Stimulated activated CD4-positive, alpha-beta T cell treated with anti-CD3 and anti-CD28 coated beads, TNF-alpha, amount 100 ng/mL, for 48 hours (primary cell): Measurements from ENCODE around the gene NPAS3.

Experiments
- DNase-seq, 3 donors: peaks; one replicate each; pipeline ENCODE4 v3.0.0-alpha.2; 2020; ENCODE audit warnings: low read depth in 3 of 3

NPAS3 gene

DNA sequence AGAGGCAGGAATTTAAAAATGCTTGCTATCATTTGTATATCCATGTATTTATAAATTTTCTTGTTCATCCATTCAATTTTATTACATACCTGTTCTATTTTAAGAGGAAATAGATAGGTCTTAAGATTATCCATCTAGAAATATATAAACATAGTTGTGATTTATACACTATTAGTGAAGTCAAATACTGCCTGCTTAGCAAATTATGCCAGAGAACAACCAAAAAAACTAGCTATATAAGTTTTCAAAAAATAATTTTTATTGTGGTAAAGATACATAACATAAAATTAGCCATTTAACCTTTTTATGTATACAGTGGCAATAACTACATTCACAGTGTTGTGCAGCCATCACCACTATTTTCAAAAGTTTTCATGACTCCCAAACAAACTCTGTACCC, 237.3 kb downstream of the NPAS3 start:
- no peak for DNase-seq

DNA sequence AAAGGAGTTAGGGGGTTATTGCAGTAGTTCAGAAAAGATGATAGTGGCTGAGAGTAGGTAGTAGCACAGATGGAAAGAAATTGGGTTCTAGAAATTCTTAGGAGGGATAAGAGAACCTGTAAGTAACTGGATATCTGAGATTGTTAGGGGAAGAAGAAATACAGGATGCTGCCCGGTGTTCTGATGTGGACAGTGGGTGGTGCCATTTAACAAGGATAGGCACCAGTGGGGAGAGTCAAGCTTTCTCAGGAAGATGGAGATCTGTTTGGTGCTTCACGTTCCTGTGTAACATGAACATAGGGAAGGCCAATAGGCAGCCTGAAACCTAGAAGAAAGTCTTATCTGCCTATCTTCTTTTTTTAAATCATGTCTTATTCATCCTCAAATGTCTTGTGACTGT, 245.9 kb downstream of the NPAS3 start:
- DNase-seq: no peak

GRCh38 chr14:33186656-33187055, 248.0 kb downstream of the NPAS3 start:
- DNase-seq: no peak

DNA sequence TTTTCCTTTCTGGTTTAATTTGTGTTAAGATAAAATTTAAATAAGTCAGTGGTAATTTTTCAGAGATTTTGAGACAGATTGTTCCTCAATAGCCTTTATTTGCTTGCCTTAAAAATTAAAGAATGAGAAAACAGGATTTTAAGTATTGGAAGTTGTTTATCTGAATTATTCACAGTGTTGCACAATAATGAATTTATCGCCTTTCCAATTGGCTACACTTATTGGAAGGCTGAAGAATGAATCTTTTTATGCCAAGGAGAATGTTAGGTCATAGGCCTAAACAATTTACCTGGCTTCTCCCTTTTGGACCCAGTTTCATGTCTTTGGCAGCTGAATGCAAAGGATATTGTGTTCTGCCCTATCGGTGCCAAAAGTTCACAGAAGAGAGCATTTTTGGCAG, 250.2 kb downstream of the NPAS3 start:
- DNase-seq: no peak

- DNase-seq: no peak
Observed at GRCh38 chr14:33191855-33192254, 253.2 kb downstream of the NPAS3 start.

- no peak for DNase-seq
Observed at GRCh38 chr14:33194551-33194950, 255.9 kb downstream of the NPAS3 start.

DNA sequence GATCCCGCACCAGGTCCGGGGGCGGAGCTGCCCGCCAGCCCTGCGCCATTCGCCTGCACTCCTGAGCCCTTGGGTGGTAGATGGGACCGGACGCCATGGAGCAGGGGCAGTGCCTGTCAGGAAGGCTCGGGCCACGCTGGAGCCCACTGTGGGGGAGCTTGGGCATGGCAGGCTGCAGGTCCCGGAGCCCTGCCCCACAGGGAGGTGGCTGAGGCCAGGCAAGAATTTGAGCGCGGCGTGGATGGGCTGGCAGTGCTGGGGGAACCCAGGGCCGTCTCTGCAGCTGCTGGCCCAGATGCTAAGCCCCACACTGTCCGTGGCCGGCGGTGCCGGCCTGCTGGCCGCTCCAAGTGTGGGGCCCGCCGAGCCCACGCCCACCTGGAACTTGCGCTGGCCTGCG, 260.0 kb downstream of the NPAS3 start:
- DNase-seq: no peak

DNA sequence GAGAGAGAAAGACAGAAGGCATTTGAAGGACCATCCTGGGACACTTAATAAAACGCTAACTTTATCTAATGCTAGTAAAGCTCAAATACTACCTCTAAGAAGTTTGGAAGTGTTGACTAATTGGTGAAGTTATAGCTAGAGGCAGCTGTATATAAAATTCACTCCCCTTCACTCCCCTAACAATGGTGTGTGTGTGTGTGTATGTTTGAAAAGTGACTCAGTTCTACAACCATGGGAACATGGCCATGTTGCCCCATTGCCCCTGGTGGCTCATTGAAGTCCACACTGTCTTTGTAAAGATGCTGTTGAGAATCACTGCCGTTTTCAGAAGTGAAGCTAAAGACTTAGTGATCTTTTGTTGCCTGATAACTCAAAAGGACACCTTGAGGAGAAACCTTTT, 262.4 kb downstream of the NPAS3 start:
- DNase-seq: no peak

GRCh38 chr14:33206981-33207380, 268.3 kb downstream of the NPAS3 start:
- no peak for DNase-seq

- DNase-seq: no peak
Observed at GRCh38 chr14:33207467-33208017, 268.9 kb downstream of the NPAS3 start.

DNA sequence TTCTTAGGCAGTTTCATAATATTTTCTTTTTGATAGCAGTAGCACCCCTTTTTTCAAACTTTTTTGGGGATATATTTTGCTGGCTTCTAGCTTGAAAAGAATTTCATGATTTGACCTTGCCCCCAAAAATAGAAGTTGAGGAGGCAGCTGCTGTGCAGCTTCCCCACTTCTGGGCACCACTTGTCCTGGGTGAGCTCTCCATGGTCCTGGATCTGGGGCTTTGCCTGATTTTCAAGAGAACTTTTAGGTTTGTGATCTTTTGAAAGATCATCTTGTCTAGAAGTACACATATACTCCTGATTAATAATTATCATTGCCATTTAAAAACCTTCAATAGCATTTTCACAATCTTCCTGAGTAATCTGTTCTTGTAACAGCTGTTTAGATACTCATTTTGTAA, 271.6 kb downstream of the NPAS3 start:
- no peak for DNase-seq

DNA sequence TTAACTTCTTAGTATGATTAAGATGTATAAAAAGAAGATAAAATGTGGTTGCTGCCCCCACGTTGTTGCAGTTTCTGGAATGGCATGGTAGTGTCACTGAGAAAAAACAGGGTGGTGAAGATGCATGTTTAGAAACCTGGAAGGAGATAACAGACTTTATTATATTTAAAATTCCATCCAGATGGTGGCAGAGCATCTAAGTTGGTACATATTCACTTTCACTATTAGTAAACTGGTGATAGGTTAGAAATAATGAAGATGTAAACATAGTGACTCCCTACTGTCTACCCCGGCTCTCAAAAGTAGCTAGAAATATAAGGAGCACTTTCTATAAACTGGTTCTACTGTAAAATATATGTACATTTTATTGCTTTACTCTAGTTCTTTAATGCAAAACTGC, 279.3 kb downstream of the NPAS3 start:
- no peak for DNase-seq

DNA sequence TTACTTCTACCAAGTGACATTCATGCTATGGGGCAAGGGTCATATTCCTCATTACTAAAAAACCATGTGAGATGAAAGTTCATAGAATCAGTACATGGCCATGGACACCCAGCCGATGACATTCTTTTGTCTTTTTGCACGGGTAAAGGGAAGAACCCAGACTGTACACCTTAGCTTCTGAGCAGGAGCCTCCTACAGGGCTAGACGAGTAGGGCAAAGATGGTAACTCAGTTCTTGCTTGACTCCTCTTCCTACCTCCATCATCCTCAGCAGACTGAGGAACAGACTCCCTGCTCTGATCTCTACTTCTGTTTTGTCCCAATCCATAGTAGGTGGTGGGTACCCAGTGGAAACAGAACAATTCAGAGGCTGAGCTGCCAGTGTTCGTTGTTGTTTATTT, 281.3 kb downstream of the NPAS3 start:
- no peak for DNase-seq

GRCh38 chr14:33229269-33229929, 290.7 kb downstream of the NPAS3 start:
- no peak for DNase-seq

DNA sequence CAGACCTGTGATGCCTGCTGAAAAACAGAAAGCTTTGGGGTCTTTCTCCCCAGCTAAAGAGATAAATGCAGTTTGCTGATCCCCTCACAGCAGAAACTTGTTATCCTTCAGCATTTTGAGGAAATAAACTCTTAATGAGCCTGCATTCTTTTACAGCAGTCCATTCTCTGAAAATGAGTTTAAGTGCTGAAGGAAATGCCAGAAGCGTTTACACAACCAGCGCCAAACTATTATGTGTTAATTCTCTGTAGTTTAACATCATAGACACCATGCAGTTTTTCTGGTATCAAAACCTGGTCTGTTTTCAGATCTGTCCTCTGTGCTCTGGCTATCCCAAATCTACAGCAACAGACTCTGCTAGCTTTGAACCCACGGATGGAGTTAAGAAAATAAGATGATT, 291.3 kb downstream of the NPAS3 start:
- no peak for DNase-seq

DNA sequence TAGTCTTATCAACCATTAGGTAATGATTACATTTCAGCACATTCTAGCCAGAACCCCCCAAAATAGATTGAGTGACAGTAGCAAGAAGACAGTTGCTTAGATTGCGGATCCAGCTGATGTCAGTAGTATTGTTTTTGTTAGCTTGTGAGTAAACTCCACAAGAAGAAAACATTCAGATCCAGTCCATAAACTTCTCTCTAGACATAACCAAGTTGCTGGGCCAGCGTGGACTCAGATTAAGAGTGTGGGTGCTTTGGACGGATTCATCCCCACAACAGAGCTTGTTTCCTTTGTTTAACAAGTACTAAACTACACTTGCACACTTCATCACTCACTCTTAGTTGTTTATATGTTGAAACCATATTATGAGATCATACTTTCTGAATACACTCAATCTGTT, 293.4 kb downstream of the NPAS3 start:
- DNase-seq: no peak

- DNase-seq: no peak
Observed at GRCh38 chr14:33237115-33237740, 298.5 kb downstream of the NPAS3 start.

- no peak for DNase-seq
Observed at GRCh38 chr14:33239465-33239864, 300.8 kb downstream of the NPAS3 start.

DNA sequence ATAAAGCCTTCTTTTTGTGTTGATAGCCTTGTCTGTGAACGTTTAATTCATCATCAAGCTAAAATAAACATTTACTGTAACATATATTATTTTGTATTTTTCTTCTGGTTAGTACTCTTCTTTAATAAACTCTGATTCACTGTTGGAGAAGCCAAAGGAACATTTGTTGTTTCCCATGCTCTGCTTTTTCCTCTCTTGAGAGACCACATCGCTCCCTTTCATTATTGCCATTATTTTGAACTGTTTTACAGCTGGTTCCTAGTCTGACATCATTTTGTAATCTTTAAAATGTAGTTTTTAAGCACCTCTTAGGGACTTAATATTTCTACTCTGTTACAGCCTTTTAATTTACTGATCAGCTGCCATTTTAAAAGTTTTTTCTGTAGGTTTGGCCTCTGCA, 301.8 kb downstream of the NPAS3 start:
- no peak for DNase-seq

DNA sequence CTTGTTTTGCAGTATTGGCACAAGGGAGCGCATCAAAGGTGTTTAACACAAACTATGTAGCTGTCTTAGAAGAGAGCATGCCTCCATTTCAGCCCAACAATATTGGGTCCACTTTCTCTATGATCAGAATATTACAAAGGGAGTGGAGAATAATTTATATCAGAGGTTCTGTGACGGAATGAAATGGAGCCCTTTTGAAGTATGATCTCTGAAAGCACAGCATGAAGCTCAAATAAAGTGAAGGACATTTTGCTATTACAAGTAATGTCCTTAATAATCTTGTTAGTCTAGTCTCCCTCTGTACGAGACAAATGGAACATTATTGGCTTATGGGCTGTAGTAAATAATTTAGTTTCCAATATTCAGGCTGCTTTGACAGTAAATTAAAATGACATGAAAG, 302.7 kb downstream of the NPAS3 start:
- DNase-seq: no peak

GRCh38 chr14:33249233-33249820, 310.6 kb downstream of the NPAS3 start:
- DNase-seq: no peak

DNA sequence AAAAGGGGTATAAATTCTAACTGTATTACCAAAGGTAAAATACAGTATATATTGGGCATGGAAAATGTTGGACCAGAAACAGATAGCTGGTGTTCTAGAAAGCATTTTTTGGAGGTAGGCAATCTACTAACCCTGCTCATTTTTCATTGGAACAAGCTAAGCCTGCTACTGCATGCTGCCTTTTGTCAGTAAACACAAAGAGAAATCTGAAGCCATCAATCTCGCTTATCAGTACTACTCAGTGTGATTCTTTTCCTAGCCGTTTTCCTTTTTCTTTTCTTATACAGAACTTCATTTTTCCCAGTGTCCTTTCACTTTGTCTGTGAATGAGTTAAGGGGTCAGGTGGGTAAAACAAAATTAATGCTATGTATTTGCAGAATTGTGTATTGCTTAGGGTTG, 312.3 kb downstream of the NPAS3 start:
- DNase-seq: no peak

DNA sequence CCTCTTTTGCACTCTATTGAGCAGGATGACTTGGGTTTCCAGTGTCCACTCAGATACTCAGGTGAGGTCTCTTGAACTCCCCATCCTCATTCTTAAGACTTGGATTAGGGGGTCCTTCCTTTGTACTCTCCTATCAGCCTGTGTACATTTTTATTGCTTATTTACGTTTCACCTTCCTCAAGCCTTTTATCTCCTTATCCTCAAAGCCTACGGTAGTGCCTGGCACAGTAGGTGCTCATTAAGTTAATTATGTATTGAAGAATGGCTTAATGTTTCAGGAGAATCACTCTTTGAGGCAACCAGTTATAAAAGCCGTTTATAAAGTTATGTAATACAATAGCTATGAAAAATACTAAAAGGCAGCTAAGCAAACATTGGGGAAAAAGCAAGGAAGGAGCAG, 315.7 kb downstream of the NPAS3 start:
- no peak for DNase-seq
